Measurements from ENCODE around the gene ELOVL4.

Gene ELOVL4

DNA sequence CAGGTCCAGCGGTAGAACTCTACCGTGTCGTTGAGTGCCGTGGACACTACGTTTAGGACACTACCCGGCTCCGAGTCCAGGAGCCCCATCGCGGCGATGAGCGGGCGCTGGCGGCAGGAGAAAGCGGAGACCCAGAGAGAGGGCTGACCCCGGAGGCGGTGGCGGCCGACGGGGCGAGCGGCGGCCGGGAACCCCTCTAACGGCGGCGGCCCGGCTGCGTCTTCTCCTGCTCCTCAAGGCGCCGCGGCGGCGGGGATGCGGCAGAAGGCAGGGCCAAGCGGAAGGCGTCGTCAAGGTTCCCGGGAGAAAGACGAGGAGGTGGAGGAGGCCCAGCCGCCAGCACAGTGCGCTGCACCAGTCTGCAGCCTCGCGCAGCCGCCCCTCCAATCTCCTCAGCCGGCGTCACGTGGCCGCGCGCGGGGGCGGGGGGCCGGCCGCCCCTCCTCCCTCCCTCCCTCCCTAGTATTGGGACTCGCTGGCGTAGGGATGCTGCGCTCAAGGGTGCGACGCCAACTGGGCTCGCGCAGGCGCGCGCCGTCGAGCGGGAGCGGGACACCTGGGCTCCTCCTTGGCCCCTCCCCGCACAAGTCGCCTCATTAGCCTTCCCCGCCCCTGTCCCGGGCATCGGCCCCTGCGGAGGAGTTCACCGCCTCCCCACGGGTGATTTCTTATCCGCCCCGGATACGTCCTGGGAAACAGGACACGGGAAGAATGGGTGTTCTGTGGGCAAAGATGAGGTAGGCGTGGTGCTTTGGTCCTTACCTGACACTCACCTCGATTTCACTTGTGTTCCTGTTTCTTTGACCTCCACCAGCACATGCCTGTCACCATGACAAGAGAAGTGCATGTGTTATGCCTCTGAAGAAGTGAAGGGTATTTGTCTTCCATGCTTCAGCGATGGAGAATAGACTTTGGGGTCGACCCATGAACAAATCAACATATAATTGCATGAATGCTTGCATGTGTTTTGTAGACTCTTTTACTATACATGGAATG is at the start of gene ELOVL4:
Gene ELOVL4 (minus strand): TSS at position 363 of the 996 bp plus-strand sequence. CDS start 274 bp downstream, at position 89.
- peak; percentile 89 for DNase-seq

DNA sequence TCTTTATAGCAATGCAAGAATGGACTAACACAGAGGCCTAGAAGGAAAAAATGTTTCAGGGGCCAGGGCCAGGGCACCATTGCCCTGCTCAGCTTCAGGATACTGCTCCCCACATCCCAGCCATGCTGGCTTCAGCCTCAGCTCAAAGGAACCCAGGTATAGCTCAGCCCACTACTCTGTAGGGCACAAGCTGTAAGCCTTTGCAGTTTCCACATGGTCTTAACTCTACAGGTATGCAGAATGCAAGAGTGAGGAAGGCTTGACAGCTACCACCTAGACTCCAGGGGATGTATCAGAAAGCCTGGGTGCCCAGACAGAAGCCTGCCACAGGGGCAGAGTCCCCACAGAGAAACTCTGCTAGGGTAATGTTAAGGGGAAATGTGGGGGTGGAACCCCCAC is 46.6 kb upstream of the ELOVL4 start:
- DNase-seq = no peak

DNA sequence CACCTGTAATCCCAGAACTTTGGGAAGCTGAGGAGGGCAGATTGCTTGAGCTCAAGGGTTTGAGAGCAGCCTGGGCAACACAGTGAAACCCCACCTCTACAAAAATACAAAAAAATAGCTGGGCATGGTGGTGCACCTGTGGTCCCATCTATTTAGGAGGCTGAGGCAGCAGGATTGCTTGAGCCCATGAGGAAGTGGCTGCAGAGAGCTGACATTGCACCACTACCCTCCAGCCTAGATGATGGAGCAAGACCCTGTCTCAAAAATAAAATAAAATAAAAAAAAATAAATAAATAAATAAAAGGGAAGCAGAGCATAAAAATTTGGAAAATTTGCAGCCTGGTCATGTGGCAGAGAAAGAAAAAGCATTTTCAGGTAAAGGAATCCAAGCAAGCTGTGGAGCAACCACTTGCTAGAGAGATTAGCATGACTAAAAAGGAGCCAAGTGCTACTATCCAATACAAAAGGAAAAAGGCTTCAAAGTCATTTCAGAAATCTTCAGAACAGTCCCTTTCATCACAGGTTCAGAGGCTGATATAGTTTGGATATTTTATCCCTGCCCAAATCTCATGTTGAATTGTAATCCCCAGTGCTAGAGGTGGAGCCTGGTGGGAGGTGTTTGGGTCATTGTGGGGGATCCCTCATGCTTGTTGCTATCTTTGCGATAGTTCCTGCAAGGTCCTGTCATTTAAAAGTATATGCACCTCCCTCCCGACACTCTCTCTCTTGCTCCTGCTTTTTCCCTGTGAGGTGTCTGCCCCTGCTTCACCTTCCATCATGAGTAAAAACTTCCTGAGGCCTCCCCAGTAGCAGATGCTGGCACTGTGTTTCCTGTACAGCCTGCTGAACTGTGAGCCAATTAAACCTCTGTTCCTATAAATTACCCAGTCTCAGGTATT is 45.9 kb upstream of the ELOVL4 start:
- DNase-seq = no peak

DNA sequence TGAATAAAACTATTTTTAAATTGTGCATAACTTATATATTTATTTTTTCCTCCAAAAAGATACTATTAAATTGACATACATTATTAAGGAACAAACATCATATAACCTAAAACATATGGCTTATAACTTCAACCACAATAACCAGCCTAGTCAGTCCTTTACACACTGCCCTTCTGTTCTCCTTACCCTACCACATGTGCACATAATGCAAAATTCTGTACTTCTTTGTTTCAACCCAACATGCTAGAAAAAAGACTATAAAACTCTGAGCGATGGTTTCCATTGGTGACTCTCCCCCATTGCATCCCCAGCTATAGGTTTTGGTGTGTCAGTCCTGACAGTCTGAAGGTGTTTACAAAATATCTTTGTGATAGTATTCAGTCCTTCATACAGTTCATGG is 42.3 kb upstream of the ELOVL4 start:
- DNase-seq = no peak

DNA sequence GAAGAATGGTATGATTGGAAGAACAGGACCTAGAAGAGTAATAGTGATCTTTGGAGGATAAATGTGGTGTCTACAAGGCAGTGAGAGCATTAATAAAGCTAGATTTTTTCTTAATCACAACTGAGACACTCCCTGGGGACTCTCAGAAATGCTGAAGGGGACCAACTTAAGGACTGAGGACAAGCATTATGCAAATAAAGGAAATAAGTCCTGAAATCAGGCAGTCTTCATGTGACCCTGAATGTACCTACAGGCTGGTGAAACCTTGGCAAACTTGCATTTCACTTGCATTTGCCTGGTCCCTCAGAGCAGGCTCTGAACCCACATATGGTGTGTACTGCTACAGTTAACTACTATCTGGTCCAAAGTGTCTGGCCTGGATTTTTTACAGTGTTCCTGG is 37.8 kb upstream of the ELOVL4 start:
- DNase-seq = no peak

DNA sequence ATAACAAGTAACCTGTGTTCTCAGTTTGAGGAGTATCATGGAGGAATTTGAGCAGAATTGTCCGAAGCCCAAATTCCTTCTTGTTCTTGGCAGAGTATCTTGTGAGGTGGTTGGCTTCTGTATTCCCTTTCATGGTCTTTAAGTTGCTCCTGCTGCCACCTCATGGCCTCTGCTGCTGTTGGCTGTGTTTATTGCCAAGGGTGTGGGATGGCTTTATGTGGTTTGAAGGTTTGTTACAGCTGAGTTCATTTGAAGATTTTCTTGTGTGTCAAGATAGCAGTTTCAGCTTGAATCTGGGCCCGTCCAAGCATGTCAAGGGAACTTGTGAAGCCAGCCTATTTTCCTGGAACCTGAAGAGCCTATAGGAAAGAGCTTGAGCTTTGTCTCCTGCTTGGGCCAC is 36.9 kb upstream of the ELOVL4 start:
- DNase-seq = no peak

DNA sequence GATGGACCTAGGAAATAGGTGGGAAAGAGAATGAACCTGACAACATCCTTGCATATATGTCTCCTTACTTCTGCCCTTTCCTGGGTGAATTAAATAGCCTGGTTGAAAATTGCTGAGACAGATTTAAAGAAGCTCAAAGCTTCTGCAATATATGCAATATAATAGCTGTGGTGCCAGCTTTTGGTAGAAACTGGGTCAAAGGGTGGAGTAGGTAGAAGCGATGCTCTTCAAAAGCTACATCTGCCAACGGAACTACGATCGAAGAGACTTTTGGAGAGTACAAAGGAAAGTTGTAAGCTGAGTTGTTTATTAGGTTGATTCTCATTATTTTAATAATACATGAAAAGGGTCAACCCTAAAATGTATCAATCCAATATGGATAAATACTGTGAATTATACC is 34.3 kb upstream of the ELOVL4 start:
- no peak for DNase-seq

DNA sequence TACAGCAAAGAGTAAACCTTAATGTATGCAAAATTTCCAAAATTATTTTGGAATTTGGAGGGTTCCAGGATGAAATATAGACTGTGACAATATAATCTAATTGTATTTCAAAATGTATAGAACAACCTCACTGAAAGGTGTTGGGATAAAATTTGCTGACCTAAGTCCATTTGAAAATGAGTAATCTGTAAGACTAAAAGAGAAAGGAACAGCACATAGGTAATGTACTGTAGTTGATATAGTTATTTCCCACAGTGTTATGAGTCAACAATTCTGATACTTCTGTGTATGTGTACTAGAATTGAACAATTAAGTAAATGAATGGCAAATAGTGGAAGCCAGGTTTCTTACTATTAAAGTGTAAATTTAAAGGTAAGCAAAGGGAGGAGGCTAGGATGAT is 23.8 kb upstream of the ELOVL4 start:
- DNase-seq = no peak

DNA sequence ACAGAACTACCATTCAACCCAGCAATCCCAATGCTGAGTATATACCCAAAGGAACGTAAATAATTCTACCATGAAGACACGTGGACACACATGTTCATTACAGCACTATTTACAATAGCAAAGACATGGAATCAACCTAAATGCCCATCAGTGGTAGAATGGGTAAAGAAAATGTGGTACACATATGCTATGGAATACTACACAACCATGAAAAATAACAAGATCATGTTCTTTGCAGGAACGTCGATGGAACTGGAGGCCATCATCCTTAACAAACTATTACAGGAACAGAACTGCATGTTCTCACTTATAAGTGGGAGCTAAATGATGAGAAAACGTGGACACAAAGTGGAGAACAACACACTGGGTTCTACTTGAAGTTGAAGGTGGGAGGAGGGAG is 22.4 kb upstream of the ELOVL4 start:
- DNase-seq = no peak

DNA sequence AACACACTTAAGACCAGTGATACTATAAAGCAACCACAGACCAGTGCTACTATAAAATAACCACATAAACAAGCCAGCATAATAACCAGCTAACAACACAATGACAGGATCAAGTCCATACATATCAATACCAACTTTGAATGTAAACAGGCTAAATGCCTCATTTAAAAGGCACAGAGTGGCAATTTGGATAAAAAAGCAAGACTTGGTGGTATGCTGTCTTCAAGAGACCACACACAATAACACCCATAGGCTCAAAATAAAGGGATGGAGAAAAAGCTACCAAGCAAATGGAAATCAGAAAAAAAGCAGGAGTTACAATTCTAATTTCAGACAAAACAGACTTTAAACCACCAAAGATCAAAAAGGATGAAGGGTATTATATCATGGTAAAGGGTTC is 19.8 kb upstream of the ELOVL4 start:
- no peak for DNase-seq

DNA sequence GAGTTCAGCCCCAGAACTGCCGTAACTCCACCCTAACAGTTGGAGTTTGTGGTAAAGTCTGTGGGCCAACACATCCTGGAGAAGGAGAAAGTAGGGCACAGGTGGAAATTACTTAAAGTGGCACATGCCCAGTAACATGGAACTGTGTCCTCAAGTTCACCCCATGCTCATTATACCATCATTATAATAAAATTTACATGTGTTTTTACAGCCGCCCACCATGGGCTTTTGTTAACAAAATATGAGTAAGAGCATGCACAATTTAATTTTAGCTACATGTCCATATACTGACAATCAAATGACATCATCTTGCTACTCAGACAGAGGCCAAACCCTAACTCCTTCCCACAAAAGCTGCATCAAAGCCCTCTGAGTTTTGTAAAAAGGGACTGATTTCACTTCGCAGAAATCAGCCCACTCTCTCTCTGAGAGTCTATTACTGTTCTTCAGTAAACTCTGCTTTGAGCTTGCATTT is 17.3 kb upstream of the ELOVL4 start:
- no peak for DNase-seq

DNA sequence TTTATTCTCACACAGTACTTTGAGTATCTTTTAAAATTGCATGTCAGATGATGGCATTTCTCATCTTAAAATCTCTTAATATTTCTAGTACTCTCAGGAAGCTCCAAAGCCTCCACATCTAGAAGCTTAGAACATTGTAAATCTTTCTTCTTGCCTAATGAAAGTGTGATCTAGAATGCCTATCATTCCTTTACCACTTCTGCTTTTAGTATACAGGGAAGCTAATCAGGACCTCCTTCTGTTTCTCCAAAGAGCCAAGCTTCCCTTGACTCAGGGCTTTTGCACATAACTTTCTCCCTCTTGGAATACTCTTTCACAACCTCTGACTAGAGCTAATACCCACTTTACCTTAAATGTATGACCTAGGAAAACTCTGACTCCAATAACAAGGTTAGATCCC is 7.5 kb upstream of the ELOVL4 start:
- no peak for DNase-seq

DNA sequence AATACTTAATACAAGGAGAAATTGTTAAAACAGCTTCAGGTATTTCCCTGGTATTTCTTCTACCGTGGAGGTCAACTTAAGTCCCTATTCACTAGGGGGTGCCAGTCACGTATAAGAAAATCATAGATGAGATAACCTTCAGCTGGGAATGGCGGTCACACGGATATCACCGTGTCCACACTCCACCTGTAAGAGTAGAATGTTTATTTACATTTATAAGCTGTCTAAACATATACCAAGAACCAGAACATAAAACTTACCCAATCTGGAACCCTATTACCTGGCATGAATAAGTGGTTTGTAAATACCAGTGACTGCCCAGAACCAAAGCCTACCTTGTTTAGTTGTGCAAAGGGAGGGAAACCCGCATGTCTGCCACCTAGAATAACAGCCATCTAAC is 1.9 kb upstream of the ELOVL4 start:
- no peak for DNase-seq

DNA sequence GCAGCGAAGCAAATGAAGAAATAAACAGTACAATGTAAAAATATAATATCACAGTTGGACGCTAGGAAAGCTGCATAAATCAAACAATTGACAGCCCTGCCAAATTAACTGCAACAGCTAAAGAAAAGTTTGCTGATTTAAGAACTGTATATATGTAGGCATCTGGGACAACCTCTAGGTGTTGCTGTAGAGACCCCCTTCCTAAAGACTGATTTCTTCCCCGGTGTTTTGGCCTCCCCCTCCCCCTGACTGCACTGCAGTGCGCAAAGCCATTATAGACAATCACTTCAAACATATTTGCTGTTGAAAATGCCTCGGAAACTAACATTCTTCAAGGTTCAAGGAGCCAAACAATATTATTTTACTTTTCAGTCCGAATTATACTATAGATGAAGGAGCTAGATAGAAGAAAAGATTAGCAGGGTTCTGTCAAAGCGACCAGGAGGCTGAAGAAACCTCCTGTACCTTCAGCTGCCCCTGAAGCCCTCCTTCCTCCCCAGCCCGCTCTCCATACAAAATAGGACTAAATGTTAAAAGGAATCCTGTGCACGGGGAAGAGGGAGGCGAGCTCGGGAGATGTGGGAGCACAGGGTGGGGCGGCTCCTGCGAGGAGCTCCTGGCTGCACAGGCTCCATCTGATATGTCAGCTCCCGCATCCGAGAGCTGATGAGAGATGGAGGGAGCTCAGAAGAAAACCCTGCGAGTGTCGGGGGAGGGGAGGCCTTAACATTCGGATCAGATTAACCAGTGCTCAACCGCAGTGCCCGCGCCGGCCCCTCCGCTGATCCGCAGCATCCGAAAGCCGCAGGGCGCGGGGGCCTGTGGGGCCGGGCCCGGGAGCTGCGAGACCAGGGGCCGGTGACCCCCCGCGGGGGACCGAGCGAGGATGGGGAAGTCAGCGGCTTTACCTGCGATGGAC is 822 bp downstream of the ELOVL4 start:
- DNase-seq = peak; percentile 57

DNA sequence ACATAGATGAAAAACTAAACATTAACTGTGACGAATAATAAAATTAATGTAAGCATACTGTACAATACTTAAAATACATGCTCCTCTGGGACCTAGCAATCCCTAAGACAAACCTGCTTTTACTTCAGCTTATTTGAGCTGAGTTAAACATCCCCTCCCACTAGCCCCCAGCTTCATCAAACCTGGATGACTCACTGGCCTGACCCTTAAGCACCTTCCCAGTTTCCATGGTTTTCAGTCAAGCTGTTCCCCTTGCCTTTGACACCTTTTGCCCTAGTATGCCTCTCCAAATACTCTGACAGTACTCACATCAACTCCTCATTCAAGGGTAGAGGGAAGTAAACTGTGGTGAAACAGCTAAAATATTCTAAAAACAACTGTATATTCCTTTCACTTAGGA is 4.2 kb downstream of the ELOVL4 start:
- DNase-seq = no peak

DNA sequence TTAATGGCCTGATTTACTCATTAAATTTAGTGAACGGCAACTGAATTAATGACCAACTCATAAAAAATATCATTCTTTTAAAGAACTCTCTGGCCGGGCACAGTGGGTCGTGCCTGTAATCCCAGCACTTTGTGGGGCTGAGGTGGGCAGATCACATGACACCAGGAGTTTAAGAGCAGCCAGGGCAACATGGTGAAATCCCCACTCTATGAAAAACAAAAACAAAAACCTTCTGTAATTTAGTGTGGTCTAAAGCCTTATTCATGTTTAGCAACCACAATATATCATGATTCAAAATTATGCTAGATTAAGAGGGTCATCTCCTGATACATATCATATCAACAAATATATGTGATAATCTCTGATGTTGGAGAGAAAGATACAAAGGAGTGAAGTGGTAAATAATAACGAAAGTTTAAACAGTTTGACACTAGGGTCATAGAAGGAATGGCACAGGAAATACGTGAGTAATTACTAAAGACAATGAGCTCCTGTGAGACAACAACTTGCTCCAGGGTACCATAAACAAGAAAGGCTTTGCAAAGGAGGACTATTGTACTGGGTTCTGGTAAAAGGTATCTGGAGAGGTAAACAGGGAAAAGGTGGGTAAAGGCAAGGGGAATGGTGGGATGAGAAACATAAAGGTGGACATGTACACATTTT is 5.7 kb downstream of the ELOVL4 start:
- DNase-seq = no peak

DNA sequence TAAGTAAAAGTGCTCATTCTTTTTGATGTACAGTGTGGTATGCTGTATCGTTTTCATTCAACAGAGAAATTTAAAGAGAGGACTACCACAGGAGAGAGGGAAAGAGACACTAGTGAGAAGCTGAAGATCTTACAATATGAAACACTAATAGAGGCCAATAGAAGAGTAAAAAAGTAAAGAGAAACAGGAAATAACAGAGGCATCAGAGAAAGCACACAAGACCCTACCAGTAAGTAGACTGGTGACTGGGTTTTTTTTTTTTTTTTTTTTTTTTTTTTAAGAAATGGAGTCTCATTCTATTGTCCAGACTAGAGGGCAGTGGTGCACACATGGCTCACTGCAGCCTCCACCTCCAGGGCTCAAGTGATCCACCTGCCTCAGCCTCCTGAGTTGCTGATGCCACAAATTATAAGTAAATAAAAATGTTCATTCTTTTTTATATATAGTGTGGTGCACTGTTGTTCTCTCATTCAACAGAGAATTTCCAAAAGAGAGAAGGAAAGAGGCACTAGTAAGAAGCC is 18.8 kb downstream of the ELOVL4 start:
- no peak for DNase-seq

DNA sequence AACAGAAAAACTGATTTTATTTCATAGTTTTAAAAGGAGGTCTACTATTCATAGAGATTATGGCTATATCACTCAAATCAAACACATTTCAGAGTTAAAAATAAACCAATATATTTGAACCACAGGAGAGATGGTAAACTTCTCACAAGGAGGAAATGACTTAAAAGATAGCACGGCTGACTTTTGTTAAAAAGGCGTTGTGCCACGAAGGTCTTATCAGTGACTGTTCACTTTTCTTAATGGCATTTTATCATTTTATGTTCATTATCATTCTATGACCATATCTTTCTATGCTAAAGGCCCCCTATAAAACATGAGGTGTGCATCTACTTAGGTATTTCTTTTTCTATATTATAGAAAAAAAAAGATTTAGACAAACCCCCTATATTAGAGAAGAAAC is 19.6 kb downstream of the ELOVL4 start:
- no peak for DNase-seq

DNA sequence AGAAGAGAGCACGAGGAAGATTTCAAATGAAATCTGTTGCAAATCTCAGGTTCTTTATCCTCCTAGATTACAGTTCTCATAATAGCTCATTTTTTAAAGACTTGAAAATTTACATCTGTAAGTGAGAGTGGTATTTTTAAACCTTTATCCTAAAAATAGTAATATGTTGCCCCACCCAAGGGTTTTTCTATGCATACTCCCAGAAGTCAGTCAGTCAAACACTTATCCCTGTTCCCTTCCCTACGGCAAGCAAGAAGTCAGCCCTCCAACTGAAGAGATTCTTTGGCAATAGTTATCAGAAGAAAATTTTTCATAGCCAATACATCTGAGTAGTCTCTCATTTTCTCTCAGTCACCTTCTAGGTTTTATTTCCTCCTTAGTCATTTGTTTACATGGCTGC is 24.1 kb downstream of the ELOVL4 start:
- DNase-seq = no peak

DNA sequence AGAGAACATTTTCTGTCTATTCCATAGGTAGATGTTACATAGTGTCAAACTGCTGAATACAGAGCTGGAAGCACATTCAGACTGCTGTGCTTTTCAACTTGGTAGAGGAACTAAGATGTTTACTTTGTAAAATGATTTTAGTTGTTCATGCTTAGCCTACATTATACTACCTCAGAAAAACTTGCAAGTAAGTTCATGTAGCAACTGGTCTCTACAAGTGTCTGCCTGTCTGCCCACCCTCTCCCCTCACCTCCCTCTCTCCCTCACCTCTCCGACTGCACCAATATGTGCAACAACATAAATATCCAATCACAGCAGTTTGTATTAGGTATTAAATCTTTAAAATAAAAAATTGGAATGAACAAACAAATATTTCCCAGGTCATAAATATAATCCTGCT is 25.3 kb downstream of the ELOVL4 start:
- DNase-seq = no peak

DNA sequence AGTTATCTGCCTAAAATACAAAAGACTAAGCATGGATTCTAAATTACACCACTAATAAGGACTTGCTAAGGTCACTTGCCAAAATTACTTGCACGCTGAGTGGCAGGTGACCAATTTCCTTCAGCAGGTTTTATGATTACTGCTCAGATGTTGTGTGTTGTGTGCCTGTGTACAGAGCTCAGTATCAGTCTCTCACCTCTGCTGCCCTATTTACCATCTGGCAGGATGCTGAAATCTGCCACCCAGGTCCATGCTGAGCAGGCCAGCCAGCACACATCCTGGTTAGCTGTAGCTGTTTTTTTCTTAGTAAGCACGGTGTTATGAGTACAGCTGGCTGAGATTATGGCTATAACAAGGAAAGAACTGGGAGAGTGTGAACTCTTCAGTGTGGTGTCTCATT is 34.0 kb downstream of the ELOVL4 start:
- no peak for DNase-seq

DNA sequence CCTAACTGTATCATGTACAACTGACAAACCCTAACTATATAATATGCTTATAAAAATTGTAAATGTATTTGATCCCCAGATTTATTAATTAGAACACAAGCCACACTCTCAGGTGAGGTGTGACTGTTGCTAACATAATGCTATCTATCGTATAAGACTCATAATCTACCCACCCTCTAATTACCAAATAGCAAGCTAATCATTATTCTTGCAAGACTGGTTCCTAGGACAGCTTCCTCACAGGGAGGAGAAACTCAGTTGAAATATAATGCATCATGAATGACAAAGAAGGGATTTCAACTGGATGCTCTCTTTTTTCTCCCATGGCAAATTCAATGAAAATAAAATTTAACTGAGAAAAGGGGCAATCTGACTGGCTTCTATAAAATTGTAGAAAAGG is 35.4 kb downstream of the ELOVL4 start:
- no peak for DNase-seq
